ENCODE results near the gene NINJ2.

- TF ChIP-seq POLR2A (IDR thresholded peaks at IDR 0.05) (no peak), POLR2AphosphoS5 (IDR thresholded peaks at IDR 0.05) (no peak)
- TF ChIP-seq, protein P1, sequence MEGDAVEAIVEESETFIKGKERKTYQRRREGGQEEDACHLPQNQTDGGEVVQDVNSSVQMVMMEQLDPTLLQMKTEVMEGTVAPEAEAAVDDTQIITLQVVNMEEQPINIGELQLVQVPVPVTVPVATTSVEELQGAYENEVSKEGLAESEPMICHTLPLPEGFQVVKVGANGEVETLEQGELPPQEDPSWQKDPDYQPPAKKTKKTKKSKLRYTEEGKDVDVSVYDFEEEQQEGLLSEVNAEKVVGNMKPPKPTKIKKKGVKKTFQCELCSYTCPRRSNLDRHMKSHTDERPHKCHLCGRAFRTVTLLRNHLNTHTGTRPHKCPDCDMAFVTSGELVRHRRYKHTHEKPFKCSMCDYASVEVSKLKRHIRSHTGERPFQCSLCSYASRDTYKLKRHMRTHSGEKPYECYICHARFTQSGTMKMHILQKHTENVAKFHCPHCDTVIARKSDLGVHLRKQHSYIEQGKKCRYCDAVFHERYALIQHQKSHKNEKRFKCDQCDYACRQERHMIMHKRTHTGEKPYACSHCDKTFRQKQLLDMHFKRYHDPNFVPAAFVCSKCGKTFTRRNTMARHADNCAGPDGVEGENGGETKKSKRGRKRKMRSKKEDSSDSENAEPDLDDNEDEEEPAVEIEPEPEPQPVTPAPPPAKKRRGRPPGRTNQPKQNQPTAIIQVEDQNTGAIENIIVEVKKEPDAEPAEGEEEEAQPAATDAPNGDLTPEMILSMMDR (IDR thresholded peaks at IDR 0.05 in 8 of 11, conservative IDR thresholded peaks at IDR 0.05 in 3 of 11), result no peak
Observed at GRCh38 chr12:559906-560455, 103.3 kb downstream of the NINJ2 start.
